Islet precursor cell (in vitro differentiated cells): ENCODE results near the gene PGAM1.
A peak's percentile ranks its signal among the peaks of the same experiment; 100 is the strongest.
"Not testable (repeated sequence)": the region's sequence is repeated elsewhere in the genome, so short reads cannot be mapped to it uniquely, and the experiment has no call there.

Experiments
- DNase-seq: peaks from one replicate; pipeline ENCODE4 v3.0.0-alpha.2; 2018

PGAM1 gene

GRCh38 chr10:97425964-97426775 lies at the start of gene PGAM1:
Gene PGAM1 (plus strand): TSS chr10:97426191. CDS start chr10:97426308, 117 bp downstream.
- peak; percentile 98 for DNase-seq

GRCh38 chr10:97376413-97376812 lies 49.6 kb upstream of the PGAM1 start:
- DNase-seq = no peak

GRCh38 chr10:97378933-97379921 lies 46.8 kb upstream of the PGAM1 start:
- no peak for DNase-seq

- DNase-seq = no peak
These were observed 45.5 kb upstream of the PGAM1 start for GRCh38 chr10:97380516-97380915.

GRCh38 chr10:97381626-97382025 lies 44.4 kb upstream of the PGAM1 start:
- DNase-seq = no peak

GRCh38 chr10:97383159-97383558 lies 42.8 kb upstream of the PGAM1 start:
- DNase-seq = no peak

- DNase-seq = no peak
These were observed 41.8 kb upstream of the PGAM1 start for GRCh38 chr10:97384156-97384555.

GRCh38 chr10:97384641-97385040 lies 41.4 kb upstream of the PGAM1 start:
- DNase-seq = no peak

- no peak for DNase-seq
These were observed 40.4 kb upstream of the PGAM1 start for GRCh38 chr10:97385565-97385964.

- no peak for DNase-seq
These were observed 37.8 kb upstream of the PGAM1 start for GRCh38 chr10:97388152-97388551.

GRCh38 chr10:97390091-97390490 lies 35.9 kb upstream of the PGAM1 start:
- DNase-seq = no peak

GRCh38 chr10:97393034-97393573 lies 32.9 kb upstream of the PGAM1 start:
- DNase-seq = no peak

- DNase-seq = no peak
These were observed 29.9 kb upstream of the PGAM1 start for GRCh38 chr10:97396056-97396455.

GRCh38 chr10:97399843-97400545 lies 26.0 kb upstream of the PGAM1 start:
- peak; percentile 79 for DNase-seq

- DNase-seq = peak; percentile 95
These were observed 25.1 kb upstream of the PGAM1 start, which contains the start of gene RRP12 for GRCh38 chr10:97400665-97401454. Gene RRP12 (minus strand): TSS chr10:97401340. CDS start chr10:97401231, 109 bp downstream.

- DNase-seq = no peak
These were observed 24.5 kb upstream of the PGAM1 start for GRCh38 chr10:97401455-97401919.

- DNase-seq = no peak
These were observed 21.9 kb upstream of the PGAM1 start for GRCh38 chr10:97404044-97404443.

GRCh38 chr10:97406064-97406463 lies 19.9 kb upstream of the PGAM1 start:
- no peak for DNase-seq

GRCh38 chr10:97406483-97406882 lies 19.5 kb upstream of the PGAM1 start:
- not testable (repeated sequence) for DNase-seq

- peak; percentile 90 for DNase-seq
These were observed 18.6 kb upstream of the PGAM1 start for GRCh38 chr10:97407211-97407951.

- DNase-seq = no peak
These were observed 18.1 kb upstream of the PGAM1 start for GRCh38 chr10:97407952-97408248.
